Posterior vena cava (tissue), 2 donors: ENCODE data around the gene KRTAP10-7. TPM values are rescaled to one million over a fixed set of nuclear protein-coding genes. Genes with fewer than 3 reads are reported as not detected.
A peak's percentile ranks its signal among the peaks of the same experiment; 100 is the strongest.
"Not testable (repeated sequence)": the region's sequence is repeated elsewhere in the genome, so short reads cannot be mapped to it uniquely, and the experiment has no call there.

Source experiments
- DNase-seq: peaks from one replicate; pipeline ENCODE4 v3.0.0-alpha.2; 2020; ENCODE audit warnings: low spot score
- intact Hi-C, 2 donors: fragments of 100-400 bp; cut with DNase I; formaldehyde crosslinking; loops; one replicate each; pipeline versions ENCODE4 v1.14.1 to v1.14.2; 2022 to 2023
- total RNA-seq, 2 donors: library from RNA; stranded (reverse); fragmentation: NEBNext Ultra II Directional; extraction: Animal tissue kit (Norgen Biotek cat#: 25700); gene quantifications; one replicate each; pipeline ENCODE4 v1.2.1, GENCODE V29; 2021
- donor health status: DM: yes; HTN: yes; CAD: no.
- donor health status: DM: yes; HTN: yes; CAD: no.

Gene KRTAP10-7
- total RNA-seq, 2 donors from 2014 or later: not detected

GRCh38 chr21:44623575-44623974 lies 23.2 kb downstream of the KRTAP10-7 start:
- DNase-seq: no peak
- intact Hi-C loops: no loop called here

GRCh38 chr21:44625756-44626155 lies 25.4 kb downstream of the KRTAP10-7 start:
- intact Hi-C loops: no loop called here

GRCh38 chr21:44626262-44626661 lies 25.9 kb downstream of the KRTAP10-7 start:
- no peak for DNase-seq
- intact Hi-C loops: no loop called here

More at GRCh38 chr21:44625756-44626155, 25.4 kb downstream of the KRTAP10-7 start:
- no peak for DNase-seq

GRCh38 chr21:44626673-44627143 lies 26.3 kb downstream of the KRTAP10-7 start, which contains the start of gene KRTAP10-9:
TSS of gene KRTAP10-9 (plus strand) at chr21:44627093. CDS start at chr21:44627172, 79 bp downstream.
- intact Hi-C loops: no loop called here
- DNase-seq: peak; percentile 64

- DNase-seq: peak; percentile 44
- intact Hi-C loops: not testable (repeated sequence)
Observed at GRCh38 chr21:44627181-44627822, 26.9 kb downstream of the KRTAP10-7 start.

GRCh38 chr21:44627831-44628233 lies 27.4 kb downstream of the KRTAP10-7 start:
- DNase-seq: peak; percentile 74
- intact Hi-C loops: not testable (repeated sequence)

- intact Hi-C loops: no loop called here
- peak; percentile 62 for DNase-seq
Observed at GRCh38 chr21:44628707-44629391, 28.5 kb downstream of the KRTAP10-7 start.

- peak; percentile 47 for DNase-seq
Observed at GRCh38 chr21:44630440-44630839, 30.0 kb downstream of the KRTAP10-7 start.

GRCh38 chr21:44632067-44632466 lies 31.7 kb downstream of the KRTAP10-7 start:
- DNase-seq: no peak
- intact Hi-C loops: no loop called here

More at GRCh38 chr21:44630440-44630839, 30.0 kb downstream of the KRTAP10-7 start:
- intact Hi-C loops: no loop called here

- intact Hi-C loops: no loop called here
- DNase-seq: peak; percentile 28
Observed at GRCh38 chr21:44636209-44637017, 36.0 kb downstream of the KRTAP10-7 start.

GRCh38 chr21:44637018-44637850 lies 36.8 kb downstream of the KRTAP10-7 start, which contains the start of gene KRTAP10-10:
TSS of gene KRTAP10-10 (plus strand) at chr21:44637356. CDS start at chr21:44637418, 62 bp downstream.
- DNase-seq: no peak
- intact Hi-C loops: no loop called here

- DNase-seq, intact Hi-C loops: not testable (repeated sequence)
Observed at GRCh38 chr21:44637851-44638348, 37.5 kb downstream of the KRTAP10-7 start.

- intact Hi-C loops, DNase-seq: not testable (repeated sequence)
Observed at GRCh38 chr21:44638506-44639330, 38.3 kb downstream of the KRTAP10-7 start.

GRCh38 chr21:44639331-44639655 lies 38.9 kb downstream of the KRTAP10-7 start:
- no peak for DNase-seq
- intact Hi-C loops: no loop called here

GRCh38 chr21:44640761-44641160 lies 40.4 kb downstream of the KRTAP10-7 start:
- no peak for DNase-seq
- intact Hi-C loops: no loop called here

- intact Hi-C loops: no loop called here
- DNase-seq: no peak
Observed at GRCh38 chr21:44643741-44644310, 43.4 kb downstream of the KRTAP10-7 start.

GRCh38 chr21:44644878-44645277 lies 44.5 kb downstream of the KRTAP10-7 start:
- no peak for DNase-seq

More at GRCh38 chr21:44644878-44645277, 44.5 kb downstream of the KRTAP10-7 start:
- intact Hi-C loops: no loop called here
